Adipocyte (in vitro differentiated cells): ENCODE measurements around the gene ARSG.
A peak's percentile ranks its signal among the peaks of the same experiment; 100 is the strongest.
"Not testable (repeated sequence)": the region's sequence is repeated elsewhere in the genome, so short reads cannot be mapped to it uniquely, and the experiment has no call there.

Experiments
- DNase-seq: peaks from one replicate; pipeline ENCODE4 v3.0.0-alpha.2; 2015; ENCODE audit warnings: low read depth
- H3K27me3 ChIP-seq: replicated peaks from 2 replicates; pipeline ENCODE4 v1.7.0; 2013; ENCODE audit warnings: mild to moderate bottlenecking, low read length, moderate library complexity; ENCODE audit not compliant: control insufficient read depth, insufficient read depth
- H3K36me3 ChIP-seq: 2 replicates; pipeline ENCODE4 v1.7.0; 2013; ENCODE audit warnings: low read length, mild to moderate bottlenecking, moderate library complexity; ENCODE audit not compliant: control insufficient read depth, insufficient read depth, severe bottlenecking
- H3K4me1 ChIP-seq: 2 replicates; pipeline ENCODE4 v1.7.0; 2013; ENCODE audit warnings: mild to moderate bottlenecking, low read length, moderate library complexity; ENCODE audit not compliant: control insufficient read depth, insufficient read depth
- H3K4me3 ChIP-seq: 2 replicates; pipeline ENCODE4 v1.7.0; 2013; ENCODE audit warnings: mild to moderate bottlenecking, low read length, moderate library complexity
- H3K9ac ChIP-seq: 2 replicates; pipeline ENCODE4 v1.7.0; 2013; ENCODE audit warnings: mild to moderate bottlenecking, low read length, moderate library complexity
- H3K9me3 ChIP-seq: 2 replicates; pipeline ENCODE4 v1.7.0; 2013; ENCODE audit warnings: mild to moderate bottlenecking, low read length, moderate library complexity; ENCODE audit not compliant: control insufficient read depth

The ARSG gene

DNA sequence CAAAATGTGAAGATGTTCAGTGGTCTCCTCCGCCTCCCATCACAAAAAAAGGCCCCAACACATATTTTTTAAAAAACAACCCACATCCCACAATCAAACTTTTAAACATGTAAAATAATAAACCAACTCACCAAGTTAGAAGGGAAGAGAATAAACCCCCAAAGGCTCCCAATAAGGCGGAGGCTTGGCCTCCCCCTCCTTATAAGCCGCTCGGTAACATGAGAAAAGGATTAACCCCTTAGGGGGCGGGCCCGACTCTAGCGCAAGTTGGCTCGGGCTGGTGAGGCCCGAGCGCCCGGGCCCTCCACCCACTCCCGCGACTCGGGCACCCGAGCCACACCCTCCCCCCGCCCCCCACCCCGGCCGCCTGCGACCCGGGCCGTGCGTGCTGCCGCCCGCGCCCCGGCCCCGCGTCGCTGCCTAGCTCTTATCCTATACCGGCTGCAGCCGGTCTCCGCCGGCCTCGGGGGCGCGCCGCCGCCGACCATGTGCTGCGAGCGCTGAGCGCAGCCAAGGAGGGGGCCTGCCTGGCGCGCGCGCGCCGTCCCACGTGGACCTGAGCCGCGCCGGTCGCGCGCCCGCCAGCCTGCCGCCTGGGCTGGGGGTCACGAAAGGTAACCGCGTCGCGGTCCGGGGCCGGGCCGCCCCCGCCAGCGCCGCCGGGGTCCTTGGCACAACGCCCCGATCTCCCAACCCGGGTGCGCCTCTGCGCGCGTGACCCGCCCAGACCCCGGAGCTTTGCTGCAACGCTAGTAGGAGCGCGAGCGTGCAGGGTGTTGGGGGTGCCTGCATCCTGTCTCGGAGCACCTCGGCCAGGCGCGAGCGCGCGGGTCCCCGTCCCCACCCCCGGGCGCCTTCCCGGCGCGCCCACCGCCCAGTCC lies at the start of gene ARSG, which contains the start of gene SLC16A6:
ARSG (plus strand) TSS at position 541 of the 881 bp plus-strand sequence. CDS start 15,999 bp downstream, outside the sequence.
SLC16A6 (minus strand) TSS at position 173 of the 881 bp plus-strand sequence. CDS start 12,807 bp downstream, outside the sequence.
- Histone ChIP-seq H3K4me3 (peak within 1 kb of the TSS; percentile 80), H3K9ac (no peak within 1 kb of the TSS), H3K36me3 (no peaks in the 10 kb centered on the region), H3K27me3 (peaks cover 8% of the 10 kb centered on the region), H3K9me3 (no peaks in the 10 kb centered on the region), H3K4me1 (peaks cover 14% of the 10 kb centered on the region)
- DNase-seq: peak; percentile 69

DNA sequence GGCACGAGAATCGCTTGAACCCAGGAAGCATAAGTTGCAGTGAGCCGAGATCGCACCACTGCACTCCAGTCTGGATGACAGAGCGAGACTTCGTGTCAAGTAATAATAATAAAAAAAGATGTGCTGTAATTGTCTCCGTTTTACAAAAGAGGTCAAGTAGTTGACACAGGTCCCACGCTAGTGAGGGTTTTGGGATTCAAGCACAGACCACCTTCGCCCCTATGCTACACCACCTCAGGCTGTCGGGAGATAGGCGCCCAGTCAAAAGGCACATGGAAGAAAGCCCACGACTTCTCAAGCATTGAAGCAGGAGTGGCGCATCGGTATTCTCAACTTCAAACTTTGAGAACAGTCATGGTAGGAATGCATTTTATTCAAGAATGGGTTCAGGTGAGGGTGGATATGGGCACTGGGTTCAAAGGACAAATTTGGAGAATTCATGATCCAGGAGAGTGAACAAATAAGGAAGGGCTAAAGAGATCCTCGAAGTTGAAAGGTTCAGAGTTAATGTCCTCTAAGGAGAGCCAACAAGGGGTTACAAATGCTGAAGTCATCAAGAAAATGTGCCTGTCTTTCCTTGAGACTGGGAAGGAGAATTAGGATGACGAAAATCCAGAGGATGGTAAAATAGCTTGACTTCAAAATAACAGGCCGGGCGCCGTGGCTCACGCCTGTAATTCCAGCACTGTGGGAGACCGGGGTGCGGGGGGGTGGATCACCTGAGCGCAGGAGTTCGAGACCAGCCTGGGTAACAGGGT lies 44.8 kb upstream of the ARSG start:
- Histone ChIP-seq H3K36me3 (peaks cover 13% of the 10 kb centered on the region), H3K27me3 (no peaks in the 10 kb centered on the region), H3K9me3 (no peaks in the 10 kb centered on the region), H3K9ac (peak overlapping the region; percentile 97), H3K4me3 (peak overlapping the region; percentile 85), H3K4me1 (peaks cover 7% of the 10 kb centered on the region)
- DNase-seq: no peak

GRCh38 chr17:68247445-68248198 lies 43.7 kb upstream of the ARSG start, which contains the start of gene AMZ2:
TSS of gene AMZ2 (plus strand) at chr17:68248043. CDS start at chr17:68250188, 2,145 bp downstream.
- Histone ChIP-seq H3K9me3 (no peaks in the 10 kb centered on the region), H3K4me1 (peaks cover 7% of the 10 kb centered on the region), H3K36me3 (peaks cover 24% of the 10 kb centered on the region), H3K4me3 (peak within 1 kb of the TSS; percentile 85), H3K9ac (peak within 1 kb of the TSS; percentile 97), H3K27me3 (no peaks in the 10 kb centered on the region)
- DNase-seq: peak; percentile 98

- H3K9me3 ChIP-seq: no peaks in the 10 kb centered on the region
- no peaks in the 10 kb centered on the region for H3K27me3 ChIP-seq
- H3K4me3 ChIP-seq: peak overlapping the region; percentile 85
- peak overlapping the region; percentile 97 for H3K9ac ChIP-seq
- peaks cover 7% of the 10 kb centered on the region for H3K4me1 ChIP-seq
- H3K36me3 ChIP-seq: peaks cover 30% of the 10 kb centered on the region
- DNase-seq: peak; percentile 80
These were observed 43.0 kb upstream of the ARSG start for GRCh38 chr17:68248199-68248825.

- Histone ChIP-seq H3K36me3 (peaks cover 32% of the 10 kb centered on the region), H3K27me3 (no peaks in the 10 kb centered on the region), H3K4me3 (peak overlapping the region; percentile 85), H3K9me3 (no peaks in the 10 kb centered on the region), H3K4me1 (peaks cover 7% of the 10 kb centered on the region), H3K9ac (peak overlapping the region; percentile 97)
- peak; percentile 4 for DNase-seq
These were observed 42.4 kb upstream of the ARSG start for GRCh38 chr17:68248891-68249290.

DNA sequence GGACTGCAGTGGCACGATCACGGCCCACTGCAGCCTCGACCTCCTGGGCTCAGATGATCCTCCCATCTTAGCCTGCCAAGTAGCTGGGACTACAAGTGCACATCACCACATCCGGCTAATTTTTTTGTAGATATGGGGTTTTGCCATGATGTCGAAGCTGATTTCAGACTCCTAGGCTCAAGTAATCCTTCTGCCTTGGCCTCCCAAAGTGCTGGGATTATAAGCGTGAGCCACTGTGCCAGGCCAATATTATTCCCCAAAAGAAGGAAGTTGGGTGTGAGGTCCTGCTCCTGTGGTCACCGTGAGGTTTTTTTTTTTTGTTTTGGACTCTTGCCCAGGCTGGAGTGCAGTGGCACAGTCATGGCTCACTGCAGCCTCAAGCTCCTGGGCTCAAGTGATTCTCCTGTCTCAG lies 41.9 kb upstream of the ARSG start:
- peaks cover 32% of the 10 kb centered on the region for H3K36me3 ChIP-seq
- DNase-seq: no peak
- H3K27me3 ChIP-seq: no peaks in the 10 kb centered on the region
- H3K9me3 ChIP-seq: no peaks in the 10 kb centered on the region
- H3K9ac ChIP-seq: no peak overlapping the region
- H3K4me3 ChIP-seq: no peak overlapping the region
- peaks cover 7% of the 10 kb centered on the region for H3K4me1 ChIP-seq

- H3K9me3 ChIP-seq, H3K4me3 ChIP-seq, H3K27me3 ChIP-seq, H3K9ac ChIP-seq, DNase-seq: not testable (repeated sequence)
- H3K4me1 ChIP-seq: peaks cover 12% of the 10 kb centered on the region
- H3K36me3 ChIP-seq: peaks cover 60% of the 10 kb centered on the region
These were observed 37.9 kb upstream of the ARSG start for GRCh38 chr17:68253426-68253825.

GRCh38 chr17:68255151-68255550 lies 36.1 kb upstream of the ARSG start:
- DNase-seq: no peak
- peaks cover 60% of the 10 kb centered on the region for H3K36me3 ChIP-seq
- H3K4me3 ChIP-seq: no peak overlapping the region

GRCh38 chr17:68255731-68256538 lies 35.4 kb upstream of the ARSG start:
- no peak for DNase-seq
- H3K4me1 ChIP-seq: peaks cover 5% of the 10 kb centered on the region
- peaks cover 53% of the 10 kb centered on the region for H3K36me3 ChIP-seq
- no peaks in the 10 kb centered on the region for H3K27me3 ChIP-seq
- H3K9me3 ChIP-seq: no peaks in the 10 kb centered on the region
- H3K9ac ChIP-seq: no peak overlapping the region
- no peak overlapping the region for H3K4me3 ChIP-seq

More at GRCh38 chr17:68255151-68255550, 36.1 kb upstream of the ARSG start:
- Histone ChIP-seq H3K27me3 (no peaks in the 10 kb centered on the region), H3K4me1 (peaks cover 5% of the 10 kb centered on the region), H3K9me3 (no peaks in the 10 kb centered on the region), H3K9ac (no peak overlapping the region)

DNA sequence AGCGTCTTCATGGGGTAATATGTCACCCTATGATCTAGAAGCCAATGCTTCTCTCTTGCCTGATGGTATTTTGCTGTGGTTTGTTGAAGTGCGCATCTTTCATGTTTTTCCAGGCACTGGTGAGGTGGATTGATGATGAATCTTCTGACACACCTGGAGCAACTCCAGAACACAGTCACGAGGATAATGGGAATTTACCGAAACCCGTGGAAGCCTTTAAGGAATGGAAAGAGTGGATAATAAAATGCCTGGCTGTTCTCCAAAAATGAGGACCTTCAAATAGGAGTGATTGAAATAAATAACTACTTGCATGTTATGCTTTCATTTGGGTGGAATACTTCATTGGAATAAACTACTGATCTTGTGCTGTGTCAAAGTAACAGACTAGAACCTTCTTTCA lies 34.6 kb upstream of the ARSG start:
- DNase-seq, H3K27me3 ChIP-seq: not testable (repeated sequence)
- H3K36me3 ChIP-seq: peaks cover 45% of the 10 kb centered on the region

More for the DNA sequence above, 34.6 kb upstream of the ARSG start:
- not testable (repeated sequence) for H3K9ac ChIP-seq, H3K4me1 ChIP-seq, H3K9me3 ChIP-seq, H3K4me3 ChIP-seq
